Endothelial cell of umbilical vein (primary cell): ENCODE results near the gene KIF19.

Experiments used
- CTCF ChIP-seq, 2 donors: IDR thresholded peaks; 1 replicate in 1 of 2; 2 replicates in 1 of 2; pipeline ENCODE4 v1.5.1; 2011; ENCODE audit warnings: low read length in 2 of 2, mild to moderate bottlenecking in 2 of 2, moderate library complexity in 2 of 2, control low read depth in 1 of 2, inconsistent platforms in 1 of 2, low read depth in 1 of 2; ENCODE audit not compliant: insufficient read depth in 1 of 2; ENCODE audit errors: extremely low read depth in 1 of 2
- EZH2 ChIP-seq: IDR thresholded peaks from 2 replicates; pipeline ENCODE4 v1.6.1; 2012; ENCODE audit warnings: borderline replicate concordance, low read depth, mild to moderate bottlenecking, moderate library complexity, low read length, inconsistent platforms; ENCODE audit not compliant: severe bottlenecking
- JUN ChIP-seq: IDR thresholded peaks from 2 replicates; pipeline ENCODE4 v1.6.1; 2011; ENCODE audit warnings: borderline replicate concordance, low read depth; ENCODE audit not compliant: insufficient read length, insufficient read depth
- MYC ChIP-seq: IDR thresholded peaks from one replicate; pipeline ENCODE4 v1.6.1; 2011; ENCODE audit warnings: mild to moderate bottlenecking, low read depth, low read length
- POLR2A ChIP-seq: IDR thresholded peaks from 2 replicates; pipeline ENCODE4 v1.6.1; 2012; ENCODE audit warnings: low read depth, mild to moderate bottlenecking, control low read depth, low read length
- POLR2AphosphoS5 ChIP-seq: IDR thresholded peaks from 2 replicates; pipeline ENCODE4 v1.6.1; 2012; ENCODE audit warnings: low read depth, mild to moderate bottlenecking, control low read depth, low read length, moderate library complexity; ENCODE audit not compliant: insufficient read depth

DNA sequence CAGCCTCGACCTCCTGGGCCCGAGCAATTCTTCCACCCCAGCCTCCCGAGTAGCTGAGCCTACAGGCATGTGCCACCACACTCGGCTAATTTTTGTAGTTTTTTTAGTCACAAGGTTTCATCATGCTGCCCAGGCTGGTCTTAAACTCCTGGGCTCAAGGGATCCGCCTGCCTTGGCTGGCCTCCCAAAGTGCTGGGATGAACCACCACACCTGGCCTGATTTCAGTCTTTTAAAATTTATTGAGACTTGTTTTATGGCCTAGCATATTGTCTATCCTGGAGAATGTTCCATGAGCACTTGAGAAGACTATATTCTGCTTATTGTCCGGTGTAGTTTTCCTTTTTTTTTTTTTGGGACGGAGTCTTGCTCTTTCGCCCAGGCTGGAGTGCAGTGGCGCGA is 33.5 kb upstream of the KIF19 start:
- TF ChIP-seq MYC: no peak
- TF ChIP-seq POLR2A: no peak
- no peak for TF ChIP-seq CTCF (IDR thresholded peaks at IDR 0.05; ENCODE audit: extremely low read depth in 1 of 2, insufficient read depth in 1 of 2, low read depth in 1 of 2, low read length in 2 of 2)
- TF ChIP-seq JUN: no peak
- no peak for TF ChIP-seq POLR2AphosphoS5
- no peak for TF ChIP-seq EZH2
